Endothelial cell of umbilical vein (primary cell): ENCODE results near the gene DUSP2. TPM values are rescaled to one million over a fixed set of nuclear protein-coding genes. Genes with fewer than 3 reads are reported as not detected.

Experiments
- BruUV-seq: library from RNA; stranded (reverse); fragments of 400-500 nt; replicated peaks from 2 replicates; lab custom pipeline; 2021; lab: Mats Ljungman, UMichigan
- CTCF ChIA-PET: fragments of 300-600, 350-600 bp; sonication (Branson Sonifier 250); formaldehyde crosslinking; loops from one replicate; lab custom pipeline; 2021; ENCODE audit warnings: antibody characterized with exemption, inconsistent platforms; lab: Charles Lee
- POLR2A ChIA-PET: fragments of 300-600, 350-600 bp; sonication (Branson Sonifier 250); formaldehyde crosslinking; loops from one replicate; lab custom pipeline; 2021; ENCODE audit warnings: antibody characterized with exemption, inconsistent platforms; lab: Charles Lee
- DNase-seq: peaks from one replicate; pipeline ENCODE4 v3.0.0-alpha.2; 2011; ENCODE audit warnings: low read depth, low spot score
- FAIRE-seq: peaks from 2 replicates; lab custom pipeline; 2011; peaks lifted over from hg19 to GRCh38; lab: Jason Lieb, UNC
- H2AFZ ChIP-seq: 2 replicates; pipeline ENCODE4 v1.6.0; 2012; ENCODE audit warnings: low read depth, low read length, control low read depth, inconsistent platforms
- H3K27ac ChIP-seq: 2 replicates; pipeline ENCODE4 v1.5.1; 2011; ENCODE audit warnings: low read depth, mild to moderate bottlenecking, control low read depth, low read length, moderate library complexity; ENCODE audit not compliant: insufficient read depth
- H3K27me3 ChIP-seq, 2 experiments: 2 replicates each; pipeline versions ENCODE4 v1.6.0 to v1.6.1; 2011; ENCODE audit warnings: low read length in 2 of 2, mixed read lengths in 1 of 2; ENCODE audit not compliant: control insufficient read depth in 2 of 2, insufficient read depth in 2 of 2
- H3K36me3 ChIP-seq, 2 experiments: 2 replicates in 1 of 2; 3 replicates in 1 of 2; pipeline ENCODE4 v1.5.1; 2011; ENCODE audit warnings: low read length in 2 of 2, mild to moderate bottlenecking in 1 of 2, moderate library complexity in 1 of 2; ENCODE audit not compliant: control insufficient read depth in 2 of 2, insufficient read depth in 2 of 2; ENCODE audit errors: extremely low read depth in 1 of 2
- H3K4me1 ChIP-seq: 3 replicates; pipeline ENCODE4 v1.5.1; 2011; ENCODE audit warnings: mild to moderate bottlenecking, low read length; ENCODE audit not compliant: control insufficient read depth, insufficient read depth; ENCODE audit errors: extremely low read depth
- H3K4me2 ChIP-seq: 2 replicates; pipeline ENCODE4 v1.6.1; 2011; ENCODE audit warnings: low read length, control low read depth, mixed read lengths; ENCODE audit not compliant: insufficient read depth
- H3K4me3 ChIP-seq, 3 experiments: fragments of 200-600 bp in 1 of 3; sonication (generic), shearing (Covaris generic) in 1 of 3; replicated peaks in 1 of 3; 2 replicates each; pipeline ENCODE4 v1.5.1; 2011 to 2016; ENCODE audit warnings: control low read depth in 3 of 3, low read length in 3 of 3, mild to moderate bottlenecking in 2 of 3, inconsistent platforms in 1 of 3, low read depth in 1 of 3, moderate library complexity in 1 of 3; ENCODE audit not compliant: insufficient read depth in 1 of 3
- H3K79me2 ChIP-seq: 2 replicates; pipeline ENCODE4 v1.6.0; 2012; ENCODE audit warnings: low read length, inconsistent platforms; ENCODE audit not compliant: control insufficient read depth, insufficient read depth
- H3K9ac ChIP-seq: replicated peaks from 2 replicates; pipeline ENCODE3; 2011; ENCODE audit warnings: low read length, control low read depth; ENCODE audit not compliant: insufficient read depth; ENCODE audit errors: extremely low read depth
- H3K9me1 ChIP-seq: replicated peaks from 3 replicates; pipeline ENCODE4 v1.6.0; 2011; ENCODE audit warnings: mild to moderate bottlenecking, low read length; ENCODE audit not compliant: control insufficient read depth, insufficient read depth; ENCODE audit errors: extremely low read depth
- H3K9me3 ChIP-seq: replicated peaks from 2 replicates; pipeline ENCODE4 v1.5.1; 2012; ENCODE audit warnings: low read length, inconsistent platforms; ENCODE audit not compliant: control insufficient read depth, insufficient read depth
- H4K20me1 ChIP-seq: replicated peaks from 2 replicates; pipeline ENCODE3; 2011; ENCODE audit warnings: mild to moderate bottlenecking, low read length; ENCODE audit not compliant: control insufficient read depth, insufficient read depth; ENCODE audit errors: extremely low read depth
- CTCF ChIP-seq, 2 donors: IDR thresholded peaks; 1 replicate in 1 of 2; 2 replicates in 1 of 2; pipeline ENCODE4 v1.5.1; 2011; ENCODE audit warnings: low read length in 2 of 2, mild to moderate bottlenecking in 2 of 2, moderate library complexity in 2 of 2, control low read depth in 1 of 2, inconsistent platforms in 1 of 2, low read depth in 1 of 2; ENCODE audit not compliant: insufficient read depth in 1 of 2; ENCODE audit errors: extremely low read depth in 1 of 2
- EZH2 ChIP-seq: IDR thresholded peaks from 2 replicates; pipeline ENCODE4 v1.6.1; 2012; ENCODE audit warnings: borderline replicate concordance, low read depth, mild to moderate bottlenecking, moderate library complexity, low read length, inconsistent platforms; ENCODE audit not compliant: severe bottlenecking
- FOS ChIP-seq: IDR thresholded peaks from 2 replicates; pipeline ENCODE4 v1.6.1; 2011; ENCODE audit warnings: mild to moderate bottlenecking, low read length, moderate library complexity, borderline replicate concordance; ENCODE audit not compliant: insufficient read depth
- GATA2 ChIP-seq: IDR thresholded peaks from 2 replicates; pipeline ENCODE4 v1.7.0; 2011; ENCODE audit warnings: low read depth, mild to moderate bottlenecking, moderate library complexity, mixed read lengths, low read length; ENCODE audit not compliant: insufficient read length, insufficient read depth
- JUN ChIP-seq: IDR thresholded peaks from 2 replicates; pipeline ENCODE4 v1.6.1; 2011; ENCODE audit warnings: borderline replicate concordance, low read depth; ENCODE audit not compliant: insufficient read length, insufficient read depth
- MAX ChIP-seq: IDR thresholded peaks from 2 replicates; pipeline ENCODE4 v1.6.1; 2011; ENCODE audit not compliant: insufficient read depth, insufficient read length
- MYC ChIP-seq: IDR thresholded peaks from one replicate; pipeline ENCODE4 v1.6.1; 2011; ENCODE audit warnings: mild to moderate bottlenecking, low read depth, low read length
- POLR2A ChIP-seq: IDR thresholded peaks from 2 replicates; pipeline ENCODE4 v1.6.1; 2012; ENCODE audit warnings: low read depth, mild to moderate bottlenecking, control low read depth, low read length
- POLR2AphosphoS5 ChIP-seq: IDR thresholded peaks from 2 replicates; pipeline ENCODE4 v1.6.1; 2012; ENCODE audit warnings: low read depth, mild to moderate bottlenecking, control low read depth, low read length, moderate library complexity; ENCODE audit not compliant: insufficient read depth
- dilution Hi-C: fragments of 300-500 bp; cut with MboI; formaldehyde crosslinking; loops from one replicate; pipeline ENCODE4 v1.15.0; 2019; ENCODE audit warnings: low sequenced_read_pairs; ENCODE audit not compliant: extremely low pct_ligation_motif_present
- intact Hi-C: fragments of 100-400 bp; cut with micrococcal nuclease; formaldehyde crosslinking; loops from one replicate; pipeline ENCODE4 v1.10.0; 2022
- polyA plus RNA-seq, 4 experiments: library from polyadenylated mRNA; depleted of rRNA in 3 of 4; stranded (reverse) in 3 of 4; unstranded in 1 of 4; fragments of >200 nt; gene quantifications; 2 replicates each; pipeline versions ENCODE4 v1.2.1 to v1.2.3, GENCODE V29; 2011 to 2012; ENCODE audit warnings: missing spikeins in 1 of 4
- total RNA-seq: library from RNA; stranded (reverse); gene quantifications from 2 replicates; pipeline ENCODE4 v1.2.3, GENCODE V29; 2021

Gene DUSP2
- total and polyA plus RNA-seq, 2 donors (not counting 3 experiments of a cell fraction or from before 2014, with no cell fraction given) = 0.33 TPM

- FAIRE-seq = no peak
- H3K36me3 ChIP-seq = no peaks in the 10 kb centered on the region
- POLR2A ChIA-PET = no interaction called here
- DNase-seq = no peak
- H3K9me3 ChIP-seq = no peaks in the 10 kb centered on the region
- H4K20me1 ChIP-seq = no peaks in the 10 kb centered on the region
- intact Hi-C loops = no loop called here
- BruUV-seq = no TSS peak
- no peaks in the 10 kb centered on the region for H3K4me1 ChIP-seq
- no peak overlapping the region for H2AFZ ChIP-seq
- H3K9ac ChIP-seq = no peak overlapping the region
- no peak overlapping the region for H3K27ac ChIP-seq
- H3K4me3 ChIP-seq = no peak overlapping the region
- no peaks in the 10 kb centered on the region for H3K9me1 ChIP-seq
- H3K27me3 ChIP-seq = peaks cover 0 to 3% of the 10 kb centered on the region in 2 experiments
- CTCF ChIA-PET = interaction anchor here (1.8 kb wide), 1 partner anchor 17 kb away, joined by 5 read pairs; no protein-coding TSS in a partner anchor
- TF ChIP-seq EZH2 (no peak), POLR2A (no peak), MYC (no peak), GATA2 (no peak), MAX (no peak), JUN (no peak), FOS (no peak), CTCF (IDR thresholded peaks at IDR 0.05; ENCODE audit: extremely low read depth in 1 of 2, insufficient read depth in 1 of 2, low read depth in 1 of 2, low read length in 2 of 2) (no peak), POLR2AphosphoS5 (no peak)
- dilution Hi-C loops = no loop called here
- H3K79me2 ChIP-seq = no peaks in the 10 kb centered on the region
- H3K4me2 ChIP-seq = no peak overlapping the region
Measured at GRCh38 chr2:96134421-96134820, 10.8 kb downstream of the DUSP2 start.
